Sigmoid colon (tissue), 3 donors: ENCODE results near the gene EIPR1.

Experiments used
- CTCF ChIP-seq, 4 experiments: fragments of 450-650 bp in 3 of 4; fragments of 200-600 bp in 1 of 4; IDR thresholded peaks; one replicate each; pipeline ENCODE4 v1.5.1; 2016 to 2019; ENCODE audit warnings: antibody characterized with exemption in 4 of 4, mild to moderate bottlenecking in 3 of 4, moderate library complexity in 2 of 4
- POLR2A ChIP-seq, 2 donors: fragments of 450-650 bp; IDR thresholded peaks; one replicate each; pipeline ENCODE4 v1.6.1; 2016; ENCODE audit warnings: antibody characterized with exemption in 2 of 2, mild to moderate bottlenecking in 2 of 2, moderate library complexity in 2 of 2

- no peak for TF ChIP-seq CTCF (IDR thresholded peaks at IDR 0.05)
- TF ChIP-seq POLR2A (IDR thresholded peaks at IDR 0.05): no peak
Observed at GRCh38 chr2:3305431-3305830, 72.2 kb downstream of the EIPR1 start.
